ENCODE measurements around the gene PTPRA.

DNA sequence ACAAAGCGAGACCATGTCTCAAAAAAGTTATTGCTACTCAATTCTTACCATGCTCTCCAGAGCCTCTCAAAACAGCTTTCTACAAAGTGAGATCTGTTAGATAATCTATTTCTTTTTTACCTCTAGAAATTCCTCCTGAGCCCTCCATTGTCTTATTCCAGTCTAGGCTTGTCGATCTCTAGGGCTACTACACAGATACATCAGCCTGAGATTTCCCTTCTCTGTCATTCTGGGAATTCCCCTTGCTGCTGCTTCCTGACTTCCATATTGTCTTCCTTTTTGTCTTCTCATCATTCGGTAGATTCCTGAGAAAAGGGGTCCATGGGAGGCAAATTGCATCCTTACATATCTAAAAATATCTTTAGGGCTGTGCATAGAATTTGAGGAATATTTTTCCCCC, 94.6 kb downstream of the PTPRA start:
- TF ChIP-seq CTCF (IDR thresholded peaks at IDR 0.05) = no peak
- no peak for TF ChIP-seq POLR2A (IDR thresholded peaks at IDR 0.05)
